Psoas muscle (tissue), 8 donors: ENCODE data around the gene MICALL2. TPM values are rescaled to one million over a fixed set of nuclear protein-coding genes. Genes with fewer than 3 reads are reported as not detected.

Experiments
- ATAC-seq, 4 donors: fragments of 200-7000 bp; cut with Tn5 transposase; one replicate each; pipeline ENCODE4 v1.9.1; 2020; ENCODE audit warnings: moderate library complexity in 3 of 4, mild to moderate bottlenecking in 2 of 4
- DNase-seq, 2 donors: peaks; one replicate each; pipeline ENCODE4 v3.0.0-alpha.2; 2020
- H3K27ac ChIP-seq: fragments of 200-600 bp; one replicate; pipeline ENCODE4 v1.8.0; 2022
- H3K27me3 ChIP-seq, 3 donors: fragments of 200-600 bp in 1 of 3; one replicate each; pipeline versions ENCODE4 v1.6.1 to v1.8.0; 2013 to 2022; ENCODE audit warnings: low read length in 2 of 3, mild to moderate bottlenecking in 2 of 3, moderate library complexity in 1 of 3; ENCODE audit not compliant: insufficient read depth in 3 of 3
- H3K36me3 ChIP-seq, 2 donors: fragments of 200-600 bp in 1 of 2; one replicate each; pipeline versions ENCODE4 v1.6.1 to v1.8.0; 2013 to 2022; ENCODE audit warnings: low read depth in 1 of 2, mild to moderate bottlenecking in 1 of 2, moderate library complexity in 1 of 2; ENCODE audit not compliant: insufficient read depth in 1 of 2
- H3K4me1 ChIP-seq: fragments of 200-600 bp; one replicate; pipeline ENCODE4 v1.8.0; 2022
- H3K4me3 ChIP-seq: fragments of 200-600 bp; one replicate; pipeline ENCODE4 v1.8.0; 2022; ENCODE audit warnings: mild to moderate bottlenecking
- H3K9me3 ChIP-seq: fragments of 200-600 bp; one replicate; pipeline ENCODE4 v1.8.0; 2022
- WGBS, 3 donors: extraction: QIAGEN DNeasy Blood & Tissue Kit; methylation state at CpG; one replicate each; pipeline versions ENCODE4 v1.1.6 to v1.1.7; 2013; 5-methylcytosine and 5-hydroxymethylcytosine counted together
- intact Hi-C, 2 donors: fragments of 100-400 bp; cut with DNase I; formaldehyde crosslinking; loops; one replicate each; pipeline versions ENCODE4 v1.11.0 to v1.14.2; 2022
- polyA plus RNA-seq, 3 donors: library from polyadenylated mRNA; stranded (reverse); fragments of 200-250 nt; gene quantifications; one replicate each; pipeline ENCODE4 v1.2.3, GENCODE V29; 2013
- total RNA-seq, 4 donors: library from RNA; stranded (reverse); fragmentation: NEBNext Ultra II Directional in 2 of 4; extraction: Animal tissue kit (Norgen Biotek cat#: 25700) in 2 of 4; gene quantifications; one replicate each; pipeline versions ENCODE4 v1.2.1 to v1.2.4, GENCODE V29; 2021 to 2023
- TF ChIP-seq, protein P1 (sequence below): fragments of 200-600 bp; IDR thresholded peaks from one replicate; pipeline ENCODE4 v1.8.0; 2022; ENCODE audit warnings: antibody characterized with exemption
- donor health status: healthy with polysubstance abuse.
- donor health status: DM: no; HTN: no; CAD: no; lungs with moderate emphysema.
- donor health status: Bipolar disorder and iron deficiency.
- donor health status: healthy.
- donor health status: DM: yes; HTN: yes; CAD: no.
- donor health status: DM: no; HTN: no; CAD: no.
- donor health status: DM: no; HTN: no; CAD: no.
- donor health status: DM: yes; HTN: yes; CAD: no.

Gene MICALL2
- total and polyA plus RNA-seq, 7 donors = 4.6 to 12.0 (median 5.8) TPM

DNA sequence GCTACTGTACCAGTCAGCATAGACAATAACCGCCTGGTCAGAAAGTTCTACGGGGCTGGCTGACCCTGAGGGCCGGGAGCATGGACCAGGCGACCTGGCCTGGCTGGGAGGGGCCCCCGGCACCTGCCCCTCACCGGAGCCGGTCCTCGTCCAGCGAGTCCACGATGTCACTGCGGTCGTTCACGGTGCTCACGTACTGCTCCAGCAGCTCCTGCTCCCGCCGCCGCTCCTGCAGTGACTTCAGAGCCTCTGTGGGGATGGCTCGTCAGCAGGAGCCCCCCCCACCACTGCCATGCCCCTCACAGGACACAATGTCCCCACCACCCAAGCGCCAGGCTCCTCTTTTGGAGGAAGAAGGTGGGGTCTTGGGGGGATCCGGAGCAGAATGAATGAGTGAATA is 22.7 kb downstream of the MICALL2 start:
- ATAC-seq = no peak
- Histone ChIP-seq H3K36me3 (peaks cover 0 to 4% of the 10 kb centered on the region in 2 donors), H3K9me3 (no peaks in the 10 kb centered on the region), H3K27me3 (peaks cover 0 to 11% (median 0%) of the 10 kb centered on the region in 3 donors), H3K4me1 (no peaks in the 10 kb centered on the region), H3K27ac (no peak overlapping the region), H3K4me3 (no peak overlapping the region)
- intact Hi-C loops = loop anchor here in 1 of 2 donors (10.0 kb wide), 1 partner anchor 212 kb away; no protein-coding TSS in a partner anchor
- WGBS, 3 donors = 87 to 95% (median 90%) methylated on average over 20 of the region's 20 CpGs
- TF ChIP-seq, protein P1, sequence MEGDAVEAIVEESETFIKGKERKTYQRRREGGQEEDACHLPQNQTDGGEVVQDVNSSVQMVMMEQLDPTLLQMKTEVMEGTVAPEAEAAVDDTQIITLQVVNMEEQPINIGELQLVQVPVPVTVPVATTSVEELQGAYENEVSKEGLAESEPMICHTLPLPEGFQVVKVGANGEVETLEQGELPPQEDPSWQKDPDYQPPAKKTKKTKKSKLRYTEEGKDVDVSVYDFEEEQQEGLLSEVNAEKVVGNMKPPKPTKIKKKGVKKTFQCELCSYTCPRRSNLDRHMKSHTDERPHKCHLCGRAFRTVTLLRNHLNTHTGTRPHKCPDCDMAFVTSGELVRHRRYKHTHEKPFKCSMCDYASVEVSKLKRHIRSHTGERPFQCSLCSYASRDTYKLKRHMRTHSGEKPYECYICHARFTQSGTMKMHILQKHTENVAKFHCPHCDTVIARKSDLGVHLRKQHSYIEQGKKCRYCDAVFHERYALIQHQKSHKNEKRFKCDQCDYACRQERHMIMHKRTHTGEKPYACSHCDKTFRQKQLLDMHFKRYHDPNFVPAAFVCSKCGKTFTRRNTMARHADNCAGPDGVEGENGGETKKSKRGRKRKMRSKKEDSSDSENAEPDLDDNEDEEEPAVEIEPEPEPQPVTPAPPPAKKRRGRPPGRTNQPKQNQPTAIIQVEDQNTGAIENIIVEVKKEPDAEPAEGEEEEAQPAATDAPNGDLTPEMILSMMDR = no peak
- no peak for DNase-seq

DNA sequence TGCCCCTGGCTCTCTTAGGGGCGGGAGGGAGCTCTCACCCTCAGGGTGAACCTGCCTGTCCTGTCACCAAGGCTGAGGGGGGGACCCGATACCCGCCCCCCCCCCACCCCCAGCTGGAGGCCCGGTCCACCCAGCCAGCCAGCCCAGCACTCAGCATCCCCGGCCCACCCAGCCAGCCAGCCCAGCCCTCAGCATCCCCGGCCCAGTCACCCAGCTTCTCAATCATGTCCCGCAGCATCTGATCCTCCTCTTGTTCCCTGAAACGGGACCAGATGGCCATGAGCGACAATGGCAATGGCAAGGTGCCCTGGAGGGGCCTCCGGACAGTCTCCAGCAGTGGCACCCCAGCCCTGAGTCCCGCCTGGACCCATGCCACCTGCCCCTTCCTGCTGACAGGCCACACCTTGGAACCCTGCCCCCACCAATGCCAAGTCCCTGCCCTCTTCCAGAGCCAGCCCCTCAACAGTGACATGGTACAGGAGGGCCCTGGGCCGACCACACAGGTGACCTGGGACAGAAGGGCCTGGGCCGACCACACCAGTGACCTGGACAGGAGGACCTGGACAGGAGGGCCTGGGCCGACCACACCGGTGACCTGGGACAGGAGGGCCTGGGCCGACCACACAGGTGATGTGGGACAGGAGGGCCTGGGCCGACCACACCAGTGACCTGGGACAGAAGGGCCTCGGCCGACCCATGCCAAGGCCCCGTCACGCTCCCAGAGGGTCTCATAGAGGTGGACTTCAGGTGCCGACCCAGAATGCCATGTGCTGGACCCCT is 24.2 kb downstream of the MICALL2 start:
- intact Hi-C loops = loop anchor here in 1 of 2 donors (10.0 kb wide), 1 partner anchor 210 kb away; no protein-coding TSS in a partner anchor
- no peaks in the 10 kb centered on the region for H3K4me1 ChIP-seq
- H3K4me3 ChIP-seq = no peak overlapping the region
- no peak for DNase-seq
- H3K27ac ChIP-seq = no peak overlapping the region
- ATAC-seq = no peak
- TF ChIP-seq, protein P1 = no peak
- WGBS, 3 donors = 87 to 89% (median 89%) methylated on average over 21 to 22 of the region's 22 CpGs
- H3K27me3 ChIP-seq = peaks cover 0 to 26% (median 1%) of the 10 kb centered on the region in 3 donors
- H3K36me3 ChIP-seq = peaks cover 0 to 4% of the 10 kb centered on the region in 2 donors
- H3K9me3 ChIP-seq = no peaks in the 10 kb centered on the region

DNA sequence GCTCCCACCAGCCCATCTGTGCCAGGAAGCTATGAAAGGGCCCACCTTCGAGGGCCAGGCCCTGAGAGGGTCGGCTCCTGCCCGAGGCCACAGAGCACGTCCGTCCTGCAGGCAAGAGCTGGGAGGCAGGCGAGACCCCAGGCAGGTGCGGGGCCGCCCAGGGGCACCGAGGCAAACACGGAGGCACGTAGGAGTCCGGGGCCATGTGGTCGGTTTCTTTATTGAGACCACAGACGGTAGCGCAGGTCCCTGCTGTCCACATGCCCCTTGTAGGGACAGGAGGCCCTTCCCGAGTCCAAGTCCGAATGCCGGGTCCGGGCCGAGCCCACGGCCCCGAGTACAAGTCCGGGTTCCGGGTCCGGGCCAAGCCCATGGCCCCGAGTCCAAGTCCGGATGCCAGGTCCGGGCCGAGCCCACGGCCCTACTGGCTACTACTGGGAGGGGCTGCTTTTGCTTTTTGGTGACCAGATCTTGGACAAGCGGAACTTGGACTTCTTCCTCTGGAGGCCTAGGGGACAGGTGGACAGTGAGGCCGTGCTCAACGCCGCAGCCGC is 25.0 kb downstream of the MICALL2 start:
- Histone ChIP-seq H3K4me1 (no peaks in the 10 kb centered on the region), H3K27ac (no peak overlapping the region), H3K27me3 (peaks cover 0 to 34% (median 5%) of the 10 kb centered on the region in 3 donors), H3K4me3 (no peak overlapping the region), H3K36me3 (peaks cover 0 to 4% of the 10 kb centered on the region in 2 donors), H3K9me3 (no peaks in the 10 kb centered on the region)
- ATAC-seq = no peak
- DNase-seq = no peak
- 82 to 88% (median 86%) methylated on average over 33 to 35 of the region's 35 CpGs for WGBS, 3 donors
- intact Hi-C loops = loop anchor here in 1 of 2 donors (10.0 kb wide), 1 partner anchor 209 kb away; no protein-coding TSS in a partner anchor
- TF ChIP-seq, protein P1 = no peak

GRCh38 chr7:1433128-1433920 is 25.9 kb downstream of the MICALL2 start:
- intact Hi-C loops = loop anchor here in 1 of 2 donors (10.0 kb wide), 1 partner anchor 209 kb away; no protein-coding TSS in a partner anchor
- TF ChIP-seq, protein P1 = no peak
- peaks cover 0 to 37% (median 5%) of the 10 kb centered on the region in 3 donors for H3K27me3 ChIP-seq

More at GRCh38 chr7:1433128-1433920, 25.9 kb downstream of the MICALL2 start:
- Histone ChIP-seq H3K36me3 (peaks cover 0 to 4% of the 10 kb centered on the region in 2 donors), H3K9me3 (no peaks in the 10 kb centered on the region), H3K27ac (no peak overlapping the region), H3K4me1 (no peaks in the 10 kb centered on the region), H3K4me3 (no peak overlapping the region)
- ATAC-seq = no peak
- 68 to 77% (median 77%) methylated on average over 22 to 25 of the region's 25 CpGs for WGBS, 3 donors
- DNase-seq = no peak
